ENCODE results near the gene ITGB7. TPM values are rescaled to one million over a fixed set of nuclear protein-coding genes. Genes with fewer than 3 reads are reported as not detected.

The ITGB7 gene
- total and polyA plus RNA-seq, 9 of the 15 experiments (the other 6 are each of a cell fraction or from before 2014, with no cell fraction given), result 0.06 to 2.0 (median 0.67) TPM

GRCh38 chr12:53251477-53252348, 44.7 kb upstream of the ITGB7 start (continued):
- TF ChIP-seq FOXP4 (CRISPR knock-in tag; IDR thresholded peaks at IDR 0.05; ENCODE audit: borderline replicate concordance), result peak; percentile 78; the same call in 1 of the 2 replicates
- TF ChIP-seq MYC (IDR thresholded peaks at IDR 0.05; ENCODE audit: low read depth, low read length), result peak; percentile 52; the same call in 1 of the 2 replicates
- TF ChIP-seq MYC (CRISPR knock-in tag; IDR thresholded peaks at IDR 0.05; ENCODE audit: borderline replicate concordance, low read depth), result no peak
- no peak for TF ChIP-seq ZNF184 (CRISPR knock-in tag; IDR thresholded peaks at IDR 0.05)
- no peak for TF ChIP-seq ZNF695 (CRISPR knock-in tag; IDR thresholded peaks at IDR 0.05)
- TF ChIP-seq, protein P1, sequence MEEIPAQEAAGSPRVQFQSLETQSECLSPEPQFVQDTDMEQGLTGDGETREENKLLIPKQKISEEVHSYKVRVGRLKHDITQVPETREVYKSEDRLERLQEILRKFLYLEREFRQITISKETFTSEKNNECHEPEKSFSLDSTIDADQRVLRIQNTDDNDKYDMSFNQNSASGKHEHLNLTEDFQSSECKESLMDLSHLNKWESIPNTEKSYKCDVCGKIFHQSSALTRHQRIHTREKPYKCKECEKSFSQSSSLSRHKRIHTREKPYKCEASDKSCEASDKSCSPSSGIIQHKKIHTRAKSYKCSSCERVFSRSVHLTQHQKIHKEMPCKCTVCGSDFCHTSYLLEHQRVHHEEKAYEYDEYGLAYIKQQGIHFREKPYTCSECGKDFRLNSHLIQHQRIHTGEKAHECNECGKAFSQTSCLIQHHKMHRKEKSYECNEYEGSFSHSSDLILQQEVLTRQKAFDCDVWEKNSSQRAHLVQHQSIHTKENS (CRISPR knock-in tag; IDR thresholded peaks at IDR 0.05), result no peak
- no peak for TF ChIP-seq RUNX1 (IDR thresholded peaks at IDR 0.05; ENCODE audit: low read depth)
- no peak for TF ChIP-seq ZNF707 (CRISPR knock-in tag; conservative IDR thresholded peaks at IDR 0.05)
- TF ChIP-seq NFIC (IDR thresholded peaks at IDR 0.05), result peak; percentile 55; the same call in 1 of the 2 replicates
- no peak for TF ChIP-seq PTBP1 (IDR thresholded peaks at IDR 0.05; ENCODE audit: low read depth, low read length)
- no peak for TF ChIP-seq KLF6 (CRISPR knock-in tag; IDR thresholded peaks at IDR 0.05; ENCODE audit: borderline replicate concordance)
- 0 out of 4 replicates have a peak, but pooled peaks of 1 of the 2 experiments have one; percentile 14 for TF ChIP-seq RCOR1 (IDR thresholded peaks at IDR 0.05; ENCODE audit: borderline replicate concordance in 1 of 2, low read depth in 2 of 2, low read length in 2 of 2)
- TF ChIP-seq HDGF (IDR thresholded peaks at IDR 0.05), result no peak
- TF ChIP-seq ILK (tag; IDR thresholded peaks at IDR 0.05; ENCODE audit: borderline replicate concordance, low read depth), result no peak
- TF ChIP-seq NRF1 (conservative IDR thresholded peaks at IDR 0.05 in 1 of 2, IDR thresholded peaks at IDR 0.05 in 1 of 2), result no peak; a peak in 1 of 4 replicates
- no peak; the same call in 1 of the 2 replicates for TF ChIP-seq ZC3H11A (IDR thresholded peaks at IDR 0.05; ENCODE audit: low read depth, low read length)
- TF ChIP-seq, protein P2, sequence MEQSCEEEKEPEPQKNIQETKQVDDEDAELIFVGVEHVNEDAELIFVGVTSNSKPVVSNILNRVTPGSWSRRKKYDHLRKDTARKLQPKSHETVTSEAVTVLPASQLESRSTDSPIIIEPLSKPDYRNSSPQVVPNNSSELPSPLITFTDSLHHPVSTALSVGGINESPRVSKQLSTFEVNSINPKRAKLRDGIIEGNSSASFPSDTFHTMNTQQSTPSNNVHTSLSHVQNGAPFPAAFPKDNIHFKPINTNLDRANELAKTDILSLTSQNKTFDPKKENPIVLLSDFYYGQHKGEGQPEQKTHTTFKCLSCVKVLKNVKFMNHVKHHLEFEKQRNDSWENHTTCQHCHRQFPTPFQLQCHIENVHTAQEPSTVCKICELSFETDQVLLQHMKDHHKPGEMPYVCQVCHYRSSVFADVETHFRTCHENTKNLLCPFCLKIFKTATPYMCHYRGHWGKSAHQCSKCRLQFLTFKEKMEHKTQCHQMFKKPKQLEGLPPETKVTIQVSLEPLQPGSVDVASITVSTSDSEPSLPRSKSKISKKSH (CRISPR knock-in tag; IDR thresholded peaks at IDR 0.05), result no peak
- TF ChIP-seq HMBOX1 (IDR thresholded peaks at IDR 0.05), result peak; percentile 38; the same call in 1 of the 2 replicates
- peak; percentile 92 for TF ChIP-seq POLR2G (IDR thresholded peaks at IDR 0.05; ENCODE audit: low read depth, low read length)
- no peak for TF ChIP-seq ZNF75A (CRISPR knock-in tag; IDR thresholded peaks at IDR 0.05)
- no peak for TF ChIP-seq WHSC1 (IDR thresholded peaks at IDR 0.05; ENCODE audit: low read length)
- TF ChIP-seq NEUROD1 (IDR thresholded peaks at IDR 0.05; ENCODE audit: borderline replicate concordance, low read depth, low read length, partially characterized antibody), result no peak
